Transverse colon (tissue), 4 donors: ENCODE results near the gene APOA1. TPM values are rescaled to one million over a fixed set of nuclear protein-coding genes. Genes with fewer than 3 reads are reported as not detected.
"Not testable (repeated sequence)": the region's sequence is repeated elsewhere in the genome, so short reads cannot be mapped to it uniquely, and the experiment has no call there.

Experiments used
- DNase-seq: peaks from one replicate; pipeline ENCODE4 v3.0.0-alpha.2; 2019
- H3K27ac ChIP-seq, 4 donors: fragments of 200-600 bp; sonication (generic); 2 replicates each; pipeline ENCODE4 v1.5.1; 2016 to 2018; ENCODE audit warnings: inconsistent platforms in 4 of 4
- H3K27me3 ChIP-seq: fragments of 200-600 bp; sonication (generic); 2 replicates; pipeline ENCODE4 v1.5.1; 2017; ENCODE audit warnings: inconsistent platforms
- H3K36me3 ChIP-seq, 4 donors: fragments of 200-600 bp; sonication (generic); 2 replicates each; pipeline ENCODE4 v1.5.1; 2017 to 2019; ENCODE audit warnings: inconsistent platforms in 4 of 4
- H3K4me1 ChIP-seq, 4 donors: fragments of 200-600 bp; sonication (generic); 2 replicates each; pipeline ENCODE4 v1.5.1; 2017 to 2020; ENCODE audit warnings: inconsistent platforms in 4 of 4
- H3K4me3 ChIP-seq, 4 donors: fragments of 200-600 bp; sonication (generic); 1 replicate in 1 of 4; 2 replicates in 3 of 4; pipeline versions ENCODE4 v1.5.1 to v1.6.1; 2017 to 2019; ENCODE audit warnings: inconsistent platforms in 4 of 4
- H3K9me3 ChIP-seq, 2 donors: fragments of 200-600 bp; sonication (generic); 2 replicates each; pipeline ENCODE4 v1.5.1; 2017 to 2019; ENCODE audit warnings: inconsistent platforms in 2 of 2
- CTCF ChIP-seq, 5 experiments: fragments of 200-600 bp in 3 of 5; fragments of 450-650 bp in 2 of 5; sonication (generic) in 3 of 5; IDR thresholded peaks; 1 replicate in 2 of 5; 2 replicates in 3 of 5; pipeline ENCODE4 v1.5.1; 2016 to 2017; ENCODE audit warnings: antibody characterized with exemption in 5 of 5, inconsistent platforms in 3 of 5, mild to moderate bottlenecking in 2 of 5, moderate library complexity in 1 of 5
- EP300 ChIP-seq: sonication (generic); formaldehyde crosslinking; IDR thresholded peaks from one replicate; pipeline ENCODE4 v1.6.1; 2017; ENCODE audit warnings: antibody characterized with exemption, low read depth
- POLR2A ChIP-seq: fragments of 450-650 bp; IDR thresholded peaks from one replicate; pipeline ENCODE4 v1.6.1; 2016; ENCODE audit warnings: antibody characterized with exemption, mild to moderate bottlenecking, moderate library complexity
- POLR2AphosphoS5 ChIP-seq, 3 donors: sonication (generic); formaldehyde crosslinking; IDR thresholded peaks; one replicate each; pipeline ENCODE4 v1.6.1; 2016; ENCODE audit warnings: antibody characterized with exemption in 3 of 3
- WGBS, 2 donors: methylation state at CpG; one replicate each; pipeline ENCODE4 v1.1.5; 2018; ENCODE audit warnings: low coverage in 1 of 2; 5-methylcytosine and 5-hydroxymethylcytosine counted together
- in situ Hi-C, 4 donors: fragments of 200-750 bp; cut with MboI; loops; one replicate each; pipeline versions ENCODE4 v1.15.0 to v1.15.1; 2017; ENCODE audit warnings: low sequenced_read_pairs in 3 of 4, low pct_ligation_motif_present in 1 of 4, low pct_unique_long_range_greater_than_20kb in 1 of 4
- intact Hi-C: fragments of 100-400 bp; cut with DNase I; formaldehyde crosslinking; loops from one replicate; pipeline ENCODE4 v1.15.1; 2023; ENCODE audit warnings: low total_unique reads
- total RNA-seq, 4 donors: library from RNA; depleted of rRNA; stranded (reverse); fragments of >200 nt; gene quantifications; one replicate each; pipeline ENCODE4 v1.1.0, GENCODE V29; 2016

The APOA1 gene
- total RNA-seq, 4 donors from 2014 or later, result 169 TPM; not detected in 3

- TF ChIP-seq POLR2A (no peak), POLR2AphosphoS5 (IDR thresholded peaks at IDR 0.05) (no peak), EP300 (no peak), CTCF (IDR thresholded peaks at IDR 0.05) (no peak)
- WGBS, 2 donors, result 51 to 93% methylated on average over 3 to 26 of the region's 28 CpGs
Observed at GRCh38 chr11:116835042-116835772, 2.2 kb downstream of the APOA1 start.

GRCh38 chr11:116834535-116835041, 2.8 kb downstream of the APOA1 start:
- intact Hi-C loops, result loop anchor here (5.0 kb wide), 1 partner anchor 42 kb away; the partner anchor contains the start of gene APOA5
- DNase-seq, in situ Hi-C loops, H3K36me3 ChIP-seq, H3K27me3 ChIP-seq, H3K9me3 ChIP-seq, H3K4me3 ChIP-seq: not testable (repeated sequence)
- WGBS, 2 donors, result 84 to 92% methylated on average over 7 to 13 of the region's 13 CpGs
- peak overlapping the region in 1 of 4 donors; percentile 54 for H3K27ac ChIP-seq
- H3K4me1 ChIP-seq, result peaks cover 0 to 17% (median 11%) of the 10 kb centered on the region in 4 donors

More at GRCh38 chr11:116835042-116835772, 2.2 kb downstream of the APOA1 start:
- no peak for DNase-seq
- Histone ChIP-seq H3K27ac (peak overlapping the region; percentile 54 to 66 (median 64)), H3K9me3 (no peaks in the 10 kb centered on the region), H3K4me3 (peak overlapping the region in 3 of 4 donors; percentile 20 to 46 (median 25)), H3K27me3 (no peaks in the 10 kb centered on the region), H3K4me1 (peaks cover 0 to 17% (median 11%) of the 10 kb centered on the region in 4 donors), H3K36me3 (no peaks in the 10 kb centered on the region)
- in situ Hi-C loops (no loop called here), intact Hi-C loops (no loop called here)

GRCh38 chr11:116833816-116834534, 3.4 kb downstream of the APOA1 start:
- Histone ChIP-seq H3K27ac (no peak overlapping the region), H3K9me3 (no peaks in the 10 kb centered on the region), H3K4me1 (peaks cover 0 to 17% (median 11%) of the 10 kb centered on the region in 4 donors), H3K4me3 (no peak overlapping the region), H3K27me3 (no peaks in the 10 kb centered on the region), H3K36me3 (no peaks in the 10 kb centered on the region)
- intact Hi-C loops (loop anchor here (1.0 to 5.0 kb wide), 2 partner anchors 28 to 42 kb away; partner anchors contain the start of gene APOA5), in situ Hi-C loops (no loop called here)
- no peak for DNase-seq
- TF ChIP-seq POLR2A, result no peak
- 86 to 90% methylated on average over 10 to 14 of the region's 14 CpGs for WGBS, 2 donors

- Histone ChIP-seq H3K27ac (no peak overlapping the region), H3K27me3 (no peaks in the 10 kb centered on the region), H3K9me3 (no peaks in the 10 kb centered on the region), H3K4me1 (peaks cover 0 to 17% (median 11%) of the 10 kb centered on the region in 4 donors), H3K36me3 (no peaks in the 10 kb centered on the region), H3K4me3 (no peak overlapping the region)
- WGBS, 2 donors, result 90 to 93% methylated on average over 10 of the region's 10 CpGs
- DNase-seq, result no peak
- intact Hi-C loops (loop anchor here (1.0 to 5.0 kb wide), 2 partner anchors 29 to 41 kb away; partner anchors contain the start of gene APOA5), in situ Hi-C loops (no loop called here)
- TF ChIP-seq POLR2AphosphoS5 (IDR thresholded peaks at IDR 0.05), result no peak
- TF ChIP-seq CTCF (IDR thresholded peaks at IDR 0.05), result no peak
- TF ChIP-seq EP300, result no peak
Observed at GRCh38 chr11:116833491-116833815, 4.0 kb downstream of the APOA1 start.
